Measurements from ENCODE around the gene LPIN2.
"Not testable (repeated sequence)": the region's sequence is repeated elsewhere in the genome, so short reads cannot be mapped to it uniquely, and the experiment has no call there.

The LPIN2 gene

DNA sequence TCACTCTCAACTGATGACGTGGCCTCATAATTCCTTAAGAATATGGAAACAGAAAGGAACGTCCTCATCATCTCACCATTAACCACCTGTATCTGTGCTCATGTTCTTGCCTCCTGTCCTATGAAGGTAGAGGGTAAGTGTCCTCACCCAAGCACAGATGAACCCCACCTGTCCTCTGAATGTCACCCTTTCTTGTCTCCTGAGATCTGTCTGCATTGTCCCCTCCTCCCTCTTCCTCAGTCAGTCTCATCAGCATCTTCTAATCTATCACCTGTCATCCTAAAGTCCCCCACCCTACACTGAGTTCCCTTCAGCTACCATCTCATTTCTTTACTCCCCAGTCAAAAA, 39.4 kb upstream of the LPIN2 start:
- in situ Hi-C loops (cut with MboI; ENCODE audit: low sequenced_read_pairs, unreplicated experiment), result no loop called here
- TF ChIP-seq, protein P1, sequence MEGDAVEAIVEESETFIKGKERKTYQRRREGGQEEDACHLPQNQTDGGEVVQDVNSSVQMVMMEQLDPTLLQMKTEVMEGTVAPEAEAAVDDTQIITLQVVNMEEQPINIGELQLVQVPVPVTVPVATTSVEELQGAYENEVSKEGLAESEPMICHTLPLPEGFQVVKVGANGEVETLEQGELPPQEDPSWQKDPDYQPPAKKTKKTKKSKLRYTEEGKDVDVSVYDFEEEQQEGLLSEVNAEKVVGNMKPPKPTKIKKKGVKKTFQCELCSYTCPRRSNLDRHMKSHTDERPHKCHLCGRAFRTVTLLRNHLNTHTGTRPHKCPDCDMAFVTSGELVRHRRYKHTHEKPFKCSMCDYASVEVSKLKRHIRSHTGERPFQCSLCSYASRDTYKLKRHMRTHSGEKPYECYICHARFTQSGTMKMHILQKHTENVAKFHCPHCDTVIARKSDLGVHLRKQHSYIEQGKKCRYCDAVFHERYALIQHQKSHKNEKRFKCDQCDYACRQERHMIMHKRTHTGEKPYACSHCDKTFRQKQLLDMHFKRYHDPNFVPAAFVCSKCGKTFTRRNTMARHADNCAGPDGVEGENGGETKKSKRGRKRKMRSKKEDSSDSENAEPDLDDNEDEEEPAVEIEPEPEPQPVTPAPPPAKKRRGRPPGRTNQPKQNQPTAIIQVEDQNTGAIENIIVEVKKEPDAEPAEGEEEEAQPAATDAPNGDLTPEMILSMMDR (IDR thresholded peaks at IDR 0.05; ENCODE audit: borderline replicate concordance, control extremely low read depth, extremely low read depth, insufficient read depth, missing control alignments), result no peak
- no peak for DNase-seq (ENCODE audit: low spot score)

DNA sequence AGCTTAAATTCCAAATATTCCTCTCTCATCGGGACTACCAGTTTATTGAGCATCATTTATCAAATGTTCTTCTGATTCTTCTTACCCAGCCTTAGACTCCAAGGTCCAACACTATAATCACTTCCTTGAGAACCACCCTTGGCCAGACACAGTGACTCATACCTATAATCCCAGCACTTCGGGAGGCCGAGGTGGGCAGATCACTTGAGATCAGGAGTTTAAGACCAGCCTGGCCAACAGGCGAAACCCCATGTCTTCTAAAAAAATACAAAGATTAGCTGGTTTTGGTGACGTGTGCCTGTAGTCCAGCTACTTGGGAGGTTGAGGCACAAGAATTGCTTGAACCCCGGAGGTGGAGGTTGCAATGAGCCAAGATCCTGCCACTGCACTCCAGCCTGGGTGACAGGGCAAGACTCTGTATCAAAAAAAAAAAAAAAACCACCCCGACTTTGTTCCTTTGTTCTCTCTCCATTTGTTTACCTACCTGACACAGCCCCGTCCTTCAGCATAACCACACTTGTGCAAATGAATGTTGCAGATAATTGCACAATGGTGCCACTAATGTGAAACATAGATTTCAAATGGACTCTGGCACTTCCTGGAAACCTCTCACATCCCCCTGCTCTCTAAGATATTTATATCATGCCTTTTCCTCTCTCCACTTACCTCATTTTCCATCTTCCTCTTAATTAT, 38.9 kb upstream of the LPIN2 start:
- TF ChIP-seq, protein P1 (IDR thresholded peaks at IDR 0.05; ENCODE audit: borderline replicate concordance, control extremely low read depth, extremely low read depth, insufficient read depth, missing control alignments), result no peak
- in situ Hi-C loops (cut with MboI; ENCODE audit: low sequenced_read_pairs, unreplicated experiment), result no loop called here
- no peak for DNase-seq (ENCODE audit: low spot score)

DNA sequence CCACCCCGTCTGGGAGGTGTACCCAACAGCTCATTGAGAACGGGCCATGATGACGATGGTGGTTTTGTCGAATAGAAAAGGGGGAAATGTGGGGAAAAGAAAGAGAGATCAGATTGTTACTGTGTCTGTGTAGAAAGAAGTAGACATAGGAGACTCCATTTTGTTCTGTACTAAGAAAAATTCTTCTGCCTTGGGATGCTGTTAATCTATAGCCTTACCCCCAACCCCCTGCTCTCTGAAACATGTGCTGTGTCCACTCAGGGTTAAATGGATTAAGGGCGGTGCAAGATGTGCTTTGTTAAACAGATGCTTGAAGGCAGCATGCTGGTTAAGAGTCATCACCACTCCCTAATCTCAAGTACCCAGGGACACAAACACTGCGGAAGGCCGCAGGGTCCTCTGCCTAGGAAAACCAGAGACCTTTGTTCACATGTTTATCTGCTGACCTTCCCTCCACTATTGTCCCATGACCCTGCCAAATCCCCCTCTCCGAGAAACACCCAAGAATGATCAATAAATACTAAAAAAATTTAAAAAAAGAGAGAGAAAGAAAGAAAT, 37.0 kb upstream of the LPIN2 start:
- DNase-seq (ENCODE audit: low spot score); in situ Hi-C loops (cut with MboI; ENCODE audit: low sequenced_read_pairs, unreplicated experiment): not testable (repeated sequence)

DNA sequence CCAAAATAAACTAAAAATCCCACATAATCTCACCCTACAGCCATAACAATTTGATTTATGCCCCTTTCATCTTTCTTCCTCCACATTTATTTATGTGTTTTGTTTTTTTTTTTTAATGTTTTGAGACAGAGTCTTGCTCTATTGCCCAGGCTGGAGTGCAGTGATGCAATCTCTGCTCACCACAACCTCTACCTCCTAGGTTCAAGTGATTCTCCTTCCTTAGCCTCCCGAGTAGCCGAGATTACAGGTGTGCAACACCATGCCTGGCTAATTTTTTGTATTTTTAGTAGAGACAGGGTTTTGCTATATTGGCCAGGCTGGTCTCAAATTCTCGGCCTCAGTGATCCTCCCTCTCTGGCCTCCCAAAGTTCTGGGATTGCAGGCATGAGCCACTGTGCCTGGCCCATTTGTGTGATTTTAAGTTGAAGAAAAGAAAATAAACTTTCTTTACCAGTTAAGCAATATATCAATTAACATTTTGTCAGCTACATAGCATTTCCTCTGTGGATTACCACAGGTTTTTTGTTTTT, 35.9 kb upstream of the LPIN2 start:
- TF ChIP-seq, protein P1 (IDR thresholded peaks at IDR 0.05; ENCODE audit: borderline replicate concordance, control extremely low read depth, extremely low read depth, insufficient read depth, missing control alignments), result no peak
- in situ Hi-C loops (cut with MboI; ENCODE audit: low sequenced_read_pairs, unreplicated experiment), result no loop called here

DNA sequence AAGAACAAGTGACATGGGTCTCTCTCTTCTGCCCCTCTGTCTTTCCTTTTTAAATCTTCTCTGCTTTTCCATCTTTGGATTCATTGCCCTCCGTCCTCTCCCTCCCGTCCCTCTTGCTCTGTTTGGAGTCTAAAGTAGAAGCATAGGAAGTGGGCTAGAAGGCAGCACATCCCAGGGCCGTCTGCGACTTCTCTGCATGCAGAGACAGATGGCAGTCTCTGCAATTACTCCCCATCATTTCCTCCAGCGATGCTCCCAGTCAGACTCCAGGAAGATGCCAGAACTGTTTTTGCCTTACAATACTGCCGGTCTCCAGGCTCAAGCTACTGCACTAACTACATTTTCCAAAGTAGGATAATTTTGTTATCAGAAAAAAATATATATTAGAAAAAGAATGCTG, 35.2 kb upstream of the LPIN2 start:
- TF ChIP-seq, protein P1 (IDR thresholded peaks at IDR 0.05; ENCODE audit: borderline replicate concordance, control extremely low read depth, extremely low read depth, insufficient read depth, missing control alignments), result no peak
- in situ Hi-C loops (cut with MboI; ENCODE audit: low sequenced_read_pairs, unreplicated experiment), result no loop called here
- DNase-seq (ENCODE audit: low spot score), result no peak

More for the DNA sequence above, 35.9 kb upstream of the LPIN2 start:
- DNase-seq (ENCODE audit: low spot score), result no peak

DNA sequence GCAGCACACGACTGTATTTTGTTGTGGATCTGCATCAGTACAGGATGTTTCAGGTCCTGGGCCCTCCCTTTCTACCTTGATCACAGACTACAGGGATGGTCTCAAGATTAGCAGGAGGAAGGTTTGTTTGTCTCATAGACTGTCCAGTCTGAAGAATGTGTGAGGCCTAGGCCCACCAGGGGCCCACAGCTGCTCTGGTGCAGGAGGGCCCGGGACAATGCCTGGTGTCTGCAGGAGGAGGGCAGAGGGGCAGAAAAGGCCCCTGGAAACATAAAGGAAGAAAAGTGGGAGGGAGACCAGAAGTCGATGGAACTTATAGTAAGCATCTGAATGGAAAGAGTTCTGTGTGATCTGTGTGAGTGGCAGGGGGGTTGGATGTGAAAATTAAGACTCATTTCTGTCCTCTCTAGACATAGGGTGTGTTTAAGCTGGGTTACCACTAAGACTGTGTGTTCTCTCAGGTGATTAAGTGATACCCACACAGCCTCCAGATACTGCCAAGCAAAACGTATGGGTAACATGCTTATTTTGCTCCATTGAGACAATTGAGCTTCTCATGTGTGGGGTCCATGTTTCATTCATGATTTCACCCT, 33.4 kb upstream of the LPIN2 start:
- in situ Hi-C loops (cut with MboI; ENCODE audit: low sequenced_read_pairs, unreplicated experiment), result no loop called here
- DNase-seq (ENCODE audit: low spot score), result peak; percentile 44
- TF ChIP-seq, protein P1 (IDR thresholded peaks at IDR 0.05; ENCODE audit: borderline replicate concordance, control extremely low read depth, extremely low read depth, insufficient read depth, missing control alignments), result no peak

Measured in GM13976 (cell line).